SK-N-SH treated with all-trans-retinoic acid at 6 μM for 48 hours (cell line): ENCODE data around the gene RABL2A.
A peak's percentile ranks its signal among the peaks of the same experiment; 100 is the strongest.
"Not testable (repeated sequence)": the region's sequence is repeated elsewhere in the genome, so short reads cannot be mapped to it uniquely, and the experiment has no call there.

Source experiments
- ATAC-seq: fragments of 200-7000 bp; cut with Tn5 transposase; 3 replicates; pipeline ENCODE4 v1.9.1; 2020; ENCODE audit warnings: mild to moderate bottlenecking, moderate library complexity
- CSRNP3 ChIP-seq: fragments of 250-450 bp; sonication (Bioruptor Pico); IDR thresholded peaks from 2 replicates; pipeline ENCODE4 v1.5.1; 2021; ENCODE audit warnings: mild to moderate bottlenecking, moderate library complexity
- ESRRG ChIP-seq: fragments of 250-450 bp; sonication (Bioruptor Pico); IDR thresholded peaks from 2 replicates; pipeline ENCODE4 v1.6.1; 2021; ENCODE audit warnings: mild to moderate bottlenecking
- ISL1 ChIP-seq: fragments of 250-450 bp; sonication (Bioruptor Pico); IDR thresholded peaks from 2 replicates; pipeline ENCODE4 v2.1.2; 2022; ENCODE audit warnings: mild to moderate bottlenecking, moderate library complexity
- PATZ1 ChIP-seq: fragments of 250-450 bp; sonication (Bioruptor Pico); IDR thresholded peaks from 2 replicates; pipeline ENCODE4 v1.8.0; 2020; ENCODE audit warnings: mild to moderate bottlenecking, moderate library complexity, borderline replicate concordance
- SNAI2 ChIP-seq: fragments of 250-450 bp; sonication (Bioruptor Pico); IDR thresholded peaks from 2 replicates; pipeline ENCODE4 v1.5.0; 2020; ENCODE audit warnings: mild to moderate bottlenecking, moderate library complexity
- ZC3H10 ChIP-seq: fragments of 250-450 bp; sonication (Bioruptor Pico); IDR thresholded peaks from 2 replicates; pipeline ENCODE4 v1.5.1; 2021; ENCODE audit warnings: mild to moderate bottlenecking, moderate library complexity
- ZFP3 ChIP-seq: fragments of 250-450 bp; sonication (Bioruptor Pico); IDR thresholded peaks from 2 replicates; pipeline ENCODE4 v1.5.0; 2020; ENCODE audit warnings: mild to moderate bottlenecking, moderate library complexity
- ZFP30 ChIP-seq: fragments of 450-650 bp; formaldehyde crosslinking; IDR thresholded peaks from 2 replicates; pipeline ENCODE4 v1.5.0; 2022; ENCODE audit warnings: mild to moderate bottlenecking, moderate library complexity
- ZNF565 ChIP-seq: fragments of 450-650 bp; formaldehyde crosslinking; conservative IDR thresholded peaks from 2 replicates; pipeline ENCODE4 v1.5.0; 2020; ENCODE audit warnings: low read depth, mild to moderate bottlenecking, moderate library complexity
- ZNF8 ChIP-seq: fragments of 450-650 bp; formaldehyde crosslinking; IDR thresholded peaks from 2 replicates; pipeline ENCODE4 v1.5.0; 2020; ENCODE audit warnings: mild to moderate bottlenecking, moderate library complexity

The RABL2A gene

GRCh38 chr2:113632849-113633345 lies 5.8 kb downstream of the RABL2A start:
- ATAC-seq: not testable (repeated sequence)

- ATAC-seq: not testable (repeated sequence)
Observed at GRCh38 chr2:113635358-113635757, 8.3 kb downstream of the RABL2A start.

DNA sequence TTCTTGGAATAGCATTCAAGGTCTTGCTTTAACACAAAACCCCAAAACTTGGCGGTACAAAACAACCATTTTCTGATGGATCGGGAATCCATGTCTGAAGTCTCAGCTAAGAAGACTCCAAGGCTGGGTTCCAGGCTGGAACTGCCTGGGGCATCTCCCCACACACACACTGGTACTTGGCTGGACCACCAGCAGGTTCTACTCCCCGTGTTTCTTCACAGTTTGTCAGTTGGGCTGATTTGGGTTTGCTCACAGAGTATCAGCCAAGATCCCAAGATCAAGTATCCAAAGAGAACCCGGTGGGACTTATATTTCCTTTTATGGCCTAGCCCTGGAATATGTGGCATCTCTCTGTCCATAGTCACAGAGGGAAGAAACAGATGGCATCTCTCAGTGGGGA lies 9.2 kb downstream of the RABL2A start:
- ATAC-seq: not testable (repeated sequence)

DNA sequence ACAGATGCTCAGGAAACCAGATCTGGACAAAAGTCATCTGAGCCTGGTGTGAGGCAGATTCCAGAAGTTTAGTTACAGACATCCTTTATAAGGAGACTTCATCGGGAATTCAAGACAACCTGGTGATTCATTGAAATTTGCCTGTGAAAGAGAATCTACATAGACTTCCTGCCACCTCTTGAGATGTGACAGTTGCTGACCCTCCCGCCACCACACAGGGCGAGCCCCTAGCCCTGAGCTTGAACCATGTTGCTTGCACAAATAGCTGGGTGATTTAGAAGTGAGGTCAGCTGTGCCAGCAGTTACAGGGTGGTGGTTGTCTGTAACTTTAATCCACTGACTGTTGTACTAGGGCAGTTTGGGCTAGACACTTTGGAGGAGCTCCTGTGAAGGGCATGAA lies 11.0 kb downstream of the RABL2A start:
- peak; percentile 39; the same call in 2 of the 3 replicates for ATAC-seq

- ATAC-seq: not testable (repeated sequence)
Observed at GRCh38 chr2:113646217-113646616, 19.2 kb downstream of the RABL2A start.

- ATAC-seq: not testable (repeated sequence)
Observed at GRCh38 chr2:113650834-113651815, 24.1 kb downstream of the RABL2A start.

DNA sequence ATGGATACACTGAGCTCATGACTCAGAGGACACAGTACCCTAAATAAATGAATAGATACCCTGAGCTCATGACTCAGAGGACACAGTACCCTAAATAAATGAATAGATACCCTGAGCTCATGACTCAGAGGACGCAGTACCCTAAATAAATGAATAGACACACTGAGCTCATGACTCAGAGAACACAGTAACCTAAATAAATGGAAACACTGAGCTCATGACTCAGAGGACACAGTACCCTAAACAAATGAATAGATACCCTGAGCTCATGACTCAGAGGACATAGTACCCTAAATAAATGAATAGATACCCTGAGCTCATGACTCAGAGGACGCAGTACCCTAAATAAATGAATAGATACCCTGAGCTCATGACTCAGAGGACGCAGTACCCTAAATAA lies 25.5 kb downstream of the RABL2A start:
- not testable (repeated sequence) for ATAC-seq

DNA sequence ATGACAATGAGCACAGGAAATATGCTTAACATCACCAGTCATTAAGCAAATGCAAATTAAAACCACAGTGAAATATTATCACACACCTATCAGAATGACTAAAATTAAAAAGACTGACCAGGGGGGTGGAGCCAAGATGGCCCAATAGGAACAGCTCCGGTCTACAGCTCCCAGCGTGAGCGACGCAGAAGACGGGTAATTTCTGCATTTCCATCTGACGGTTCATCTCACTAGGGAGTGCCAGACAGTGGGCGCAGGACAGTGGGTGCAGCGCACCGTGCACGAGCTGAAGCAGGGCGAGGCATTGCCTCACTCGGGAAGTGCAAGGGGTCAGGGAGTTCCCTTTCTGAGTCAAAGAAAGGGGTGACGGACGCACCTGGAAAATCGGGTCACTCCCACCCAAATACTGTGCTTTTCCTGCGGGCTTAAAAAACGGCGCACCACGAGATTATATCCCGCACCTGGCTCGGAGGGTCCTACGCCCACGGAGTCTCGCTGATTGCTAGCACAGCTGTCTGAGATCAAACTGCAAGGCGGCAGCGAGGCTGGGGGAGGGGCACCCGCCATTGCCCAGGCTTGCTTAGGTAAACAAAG lies 29.1 kb downstream of the RABL2A start:
- peak; percentile 47; the same call in 2 of the 3 replicates for ATAC-seq

DNA sequence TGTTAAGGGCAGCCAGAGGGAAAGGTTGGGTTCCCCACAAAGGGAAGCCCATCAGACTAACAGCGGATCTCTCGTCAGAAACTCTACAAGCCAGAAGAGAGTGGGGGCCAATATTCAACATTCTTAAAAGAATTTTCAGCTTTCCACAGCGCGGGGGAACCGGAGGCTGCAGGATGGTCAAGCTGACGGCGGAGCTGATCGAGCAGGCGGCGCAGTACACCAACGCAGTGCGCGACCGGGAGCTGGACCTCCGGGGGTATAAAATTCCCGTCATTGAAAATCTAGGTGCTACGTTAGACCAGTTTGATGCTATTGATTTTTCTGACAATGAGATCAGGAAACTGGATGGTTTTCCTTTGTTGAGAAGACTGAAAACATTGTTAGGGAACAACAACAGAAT lies 30.7 kb downstream of the RABL2A start:
- not testable (repeated sequence) for ATAC-seq

DNA sequence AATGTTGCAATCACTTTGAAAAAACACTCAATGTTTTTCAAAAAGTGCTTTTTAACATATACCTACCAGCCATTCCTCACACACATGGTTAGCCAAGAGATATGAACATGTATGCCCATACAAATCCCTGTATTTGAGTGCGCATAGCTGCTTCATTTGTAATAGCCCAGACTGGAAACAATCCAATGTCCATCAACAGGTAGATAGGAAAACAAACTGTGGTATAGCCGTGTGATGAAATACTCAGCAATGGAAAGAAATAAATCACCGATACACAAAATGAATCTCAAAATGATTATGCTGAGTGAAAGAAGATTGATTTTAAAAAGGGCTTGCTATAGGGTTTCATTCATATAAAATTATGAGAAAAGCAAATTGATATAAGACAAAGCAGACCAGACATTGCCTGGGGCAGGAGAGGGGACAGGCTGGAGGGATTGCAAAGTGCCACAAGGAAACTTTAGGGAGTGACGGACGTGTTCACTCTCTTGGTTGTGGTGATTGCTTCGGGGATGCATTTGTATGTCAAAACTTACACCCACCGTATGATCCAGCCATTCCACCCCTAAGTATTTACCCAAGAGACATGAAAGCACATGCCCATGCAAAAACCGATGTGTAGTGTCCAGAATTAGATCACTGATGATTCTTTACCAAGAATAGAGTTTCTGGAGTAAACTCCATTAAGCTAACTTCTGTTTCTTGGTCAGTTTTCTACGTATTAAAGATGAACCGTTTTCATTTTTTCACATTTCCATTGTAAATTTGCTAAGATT lies 36.4 kb downstream of the RABL2A start:
- ATAC-seq: not testable (repeated sequence)

- ATAC-seq: not testable (repeated sequence)
Observed at GRCh38 chr2:113664761-113665533, 37.9 kb downstream of the RABL2A start.

DNA sequence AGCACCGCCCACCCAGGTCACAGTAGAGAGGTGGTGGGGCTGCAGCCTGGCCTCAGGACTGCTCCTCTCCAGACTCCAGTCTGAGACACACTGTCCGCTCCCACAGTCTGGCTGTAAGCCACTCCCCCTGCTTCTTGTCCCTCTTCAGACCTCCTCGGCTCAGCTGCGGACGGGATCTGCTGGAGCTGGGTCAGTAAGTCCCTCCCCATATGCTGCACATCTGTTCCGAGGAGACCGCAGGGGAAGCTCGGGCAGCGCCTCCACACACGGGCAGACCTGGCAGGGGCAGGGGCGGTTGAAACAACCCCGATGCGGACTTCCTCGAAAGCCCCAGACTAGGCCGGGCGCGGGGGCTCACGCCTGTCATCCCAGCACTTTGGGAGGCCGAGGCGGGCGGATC lies 41.9 kb downstream of the RABL2A start:
- not testable (repeated sequence) for ATAC-seq

DNA sequence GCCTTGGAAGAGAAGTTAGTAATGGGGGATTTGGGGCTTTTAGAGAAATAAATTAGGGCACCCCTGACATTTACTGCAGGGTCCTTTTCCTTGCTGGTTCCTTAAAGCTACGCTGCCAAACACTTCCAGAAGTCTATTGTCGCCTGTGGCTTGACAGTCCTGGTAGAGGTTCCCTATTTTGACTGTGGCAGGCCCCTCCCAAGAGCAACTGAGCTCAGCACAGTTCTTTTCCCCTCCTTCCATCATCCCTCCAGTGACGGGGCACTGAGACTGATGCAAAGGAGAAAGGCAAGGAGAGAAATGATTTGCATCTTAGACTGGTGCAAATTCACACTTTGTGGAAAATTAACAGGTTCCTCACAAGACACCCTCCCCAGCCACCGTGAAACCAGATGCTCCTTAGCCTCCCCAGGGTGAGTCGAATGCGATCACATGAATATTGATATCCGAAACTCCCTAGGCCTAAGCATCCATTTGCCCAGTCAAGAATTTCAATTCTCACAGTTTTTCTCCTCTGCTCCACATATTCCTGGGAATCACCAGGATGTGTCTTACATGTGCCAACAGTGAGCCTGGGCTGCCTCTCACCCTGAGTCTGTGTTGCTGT lies 45.4 kb downstream of the RABL2A start:
- no peak for ATAC-seq
- TF ChIP-seq CSRNP3 (CRISPR knock-in tag) (no peak), ZFP3 (no peak), ZC3H10 (CRISPR knock-in tag) (no peak), SNAI2 (CRISPR knock-in tag) (no peak), ZFP30 (CRISPR knock-in tag) (no peak), PATZ1 (CRISPR knock-in tag) (no peak), ESRRG (CRISPR knock-in tag) (no peak), ZNF8 (no peak), ZNF565 (CRISPR knock-in tag) (no peak), ISL1 (CRISPR knock-in tag) (no peak)
